ENCODE data around the gene ARHGAP24.

The ARHGAP24 gene

DNA sequence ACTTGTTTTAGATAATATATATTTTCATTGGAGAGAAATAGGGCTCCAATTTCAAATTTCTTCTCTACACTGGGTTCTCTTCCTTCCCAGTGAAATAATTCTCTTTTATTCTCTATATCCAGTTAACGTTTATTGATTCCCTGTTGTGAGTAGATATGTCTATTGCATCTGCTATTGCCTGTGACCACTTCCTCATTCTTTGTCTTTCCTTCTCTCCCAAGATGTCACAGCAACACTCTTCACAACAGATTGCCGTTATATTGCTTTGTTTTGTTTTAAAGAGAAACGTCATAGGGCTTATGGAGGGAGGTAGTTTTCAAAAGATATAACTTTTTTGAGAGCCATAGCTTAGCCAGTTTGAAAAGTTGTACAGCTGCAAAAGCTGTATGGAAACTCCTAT, 343.8 kb downstream of the ARHGAP24 start:
- TF ChIP-seq, protein P1, sequence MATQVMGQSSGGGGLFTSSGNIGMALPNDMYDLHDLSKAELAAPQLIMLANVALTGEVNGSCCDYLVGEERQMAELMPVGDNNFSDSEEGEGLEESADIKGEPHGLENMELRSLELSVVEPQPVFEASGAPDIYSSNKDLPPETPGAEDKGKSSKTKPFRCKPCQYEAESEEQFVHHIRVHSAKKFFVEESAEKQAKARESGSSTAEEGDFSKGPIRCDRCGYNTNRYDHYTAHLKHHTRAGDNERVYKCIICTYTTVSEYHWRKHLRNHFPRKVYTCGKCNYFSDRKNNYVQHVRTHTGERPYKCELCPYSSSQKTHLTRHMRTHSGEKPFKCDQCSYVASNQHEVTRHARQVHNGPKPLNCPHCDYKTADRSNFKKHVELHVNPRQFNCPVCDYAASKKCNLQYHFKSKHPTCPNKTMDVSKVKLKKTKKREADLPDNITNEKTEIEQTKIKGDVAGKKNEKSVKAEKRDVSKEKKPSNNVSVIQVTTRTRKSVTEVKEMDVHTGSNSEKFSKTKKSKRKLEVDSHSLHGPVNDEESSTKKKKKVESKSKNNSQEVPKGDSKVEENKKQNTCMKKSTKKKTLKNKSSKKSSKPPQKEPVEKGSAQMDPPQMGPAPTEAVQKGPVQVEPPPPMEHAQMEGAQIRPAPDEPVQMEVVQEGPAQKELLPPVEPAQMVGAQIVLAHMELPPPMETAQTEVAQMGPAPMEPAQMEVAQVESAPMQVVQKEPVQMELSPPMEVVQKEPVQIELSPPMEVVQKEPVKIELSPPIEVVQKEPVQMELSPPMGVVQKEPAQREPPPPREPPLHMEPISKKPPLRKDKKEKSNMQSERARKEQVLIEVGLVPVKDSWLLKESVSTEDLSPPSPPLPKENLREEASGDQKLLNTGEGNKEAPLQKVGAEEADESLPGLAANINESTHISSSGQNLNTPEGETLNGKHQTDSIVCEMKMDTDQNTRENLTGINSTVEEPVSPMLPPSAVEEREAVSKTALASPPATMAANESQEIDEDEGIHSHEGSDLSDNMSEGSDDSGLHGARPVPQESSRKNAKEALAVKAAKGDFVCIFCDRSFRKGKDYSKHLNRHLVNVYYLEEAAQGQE (IDR thresholded peaks at IDR 0.05; ENCODE audit: insufficient read depth in 1 of 2, low read depth in 2 of 2, low read length in 2 of 2), result no peak
- TF ChIP-seq POLR2AphosphoS5 (IDR thresholded peaks at IDR 0.05; ENCODE audit: low read depth, low read length) (no peak), SIN3A (IDR thresholded peaks at IDR 0.05; ENCODE audit: borderline replicate concordance, insufficient read depth, low read length) (no peak), TAF1 (IDR thresholded peaks at IDR 0.05; ENCODE audit: borderline replicate concordance, insufficient read depth, low read length) (no peak), FOXP2 (optimal IDR thresholded peaks at IDR 0.05; ENCODE audit: borderline replicate concordance, extremely low read depth, extremely low read length, insufficient read depth) (no peak)

DNA sequence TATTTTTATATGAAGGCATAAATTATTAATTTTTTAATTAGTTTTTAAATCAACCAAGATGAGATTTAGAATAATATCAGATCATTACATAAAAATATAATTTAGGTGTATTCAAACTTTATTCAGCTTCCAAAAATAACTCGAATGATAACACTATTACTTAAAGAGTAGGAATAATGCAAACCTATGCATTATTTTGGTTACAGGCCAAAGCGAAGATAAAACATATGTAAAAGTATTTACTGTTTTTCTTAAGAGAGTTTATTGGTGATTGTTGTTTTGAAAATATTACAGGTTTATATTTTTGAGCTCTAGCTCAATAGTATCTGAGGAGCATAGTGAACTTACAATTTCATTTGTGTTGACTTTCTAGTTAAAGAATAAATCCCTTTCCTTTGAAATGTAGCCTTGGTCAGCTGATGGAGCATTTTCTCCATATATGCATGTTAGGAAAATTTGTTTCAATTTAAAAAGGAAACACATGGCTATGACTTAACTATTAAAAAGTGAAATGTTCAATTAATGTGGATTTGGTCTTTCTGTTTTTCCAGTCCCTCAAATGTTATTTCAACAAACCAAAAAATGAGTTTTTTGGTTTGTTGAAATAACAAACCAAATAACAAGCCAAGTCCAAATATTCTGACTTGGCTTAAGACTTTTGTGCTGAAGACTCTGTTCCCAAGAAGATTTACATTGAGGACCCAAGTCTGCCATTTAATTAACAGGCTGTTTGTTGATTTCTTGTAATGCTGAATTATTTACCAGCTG, 346.9 kb downstream of the ARHGAP24 start:
- TF ChIP-seq TAF1 (IDR thresholded peaks at IDR 0.05; ENCODE audit: borderline replicate concordance, insufficient read depth, low read length), result no peak
- TF ChIP-seq FOXP2 (optimal IDR thresholded peaks at IDR 0.05; ENCODE audit: borderline replicate concordance, extremely low read depth, extremely low read length, insufficient read depth), result no peak
- TF ChIP-seq, protein P1 (IDR thresholded peaks at IDR 0.05; ENCODE audit: insufficient read depth in 1 of 2, low read depth in 2 of 2, low read length in 2 of 2), result no peak
- TF ChIP-seq SIN3A (IDR thresholded peaks at IDR 0.05; ENCODE audit: borderline replicate concordance, insufficient read depth, low read length), result no peak
- TF ChIP-seq POLR2AphosphoS5 (IDR thresholded peaks at IDR 0.05; ENCODE audit: low read depth, low read length), result no peak

DNA sequence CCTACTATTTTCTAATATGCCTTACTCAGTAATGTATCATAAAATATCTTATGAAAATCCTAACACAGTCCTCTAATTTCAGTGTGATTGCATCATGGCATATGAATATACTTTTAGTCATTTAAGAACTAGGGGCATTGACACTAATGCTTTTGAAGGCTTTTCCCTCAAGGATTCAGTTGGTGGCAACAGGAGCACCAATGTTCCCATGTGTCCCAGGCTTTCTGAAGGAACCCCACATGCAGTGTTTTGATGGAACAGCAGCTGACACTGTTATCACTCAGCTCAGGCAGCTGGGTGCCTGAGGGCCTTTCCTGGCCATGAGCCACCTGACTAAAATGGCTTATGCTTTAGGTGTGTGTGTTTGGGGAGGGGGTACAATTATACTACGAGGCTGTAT, 348.3 kb downstream of the ARHGAP24 start:
- TF ChIP-seq POLR2AphosphoS5 (IDR thresholded peaks at IDR 0.05; ENCODE audit: low read depth, low read length) (no peak), SIN3A (IDR thresholded peaks at IDR 0.05; ENCODE audit: borderline replicate concordance, insufficient read depth, low read length) (no peak), FOXP2 (optimal IDR thresholded peaks at IDR 0.05; ENCODE audit: borderline replicate concordance, extremely low read depth, extremely low read length, insufficient read depth) (no peak), TAF1 (IDR thresholded peaks at IDR 0.05; ENCODE audit: borderline replicate concordance, insufficient read depth, low read length) (no peak)
- TF ChIP-seq, protein P1 (IDR thresholded peaks at IDR 0.05; ENCODE audit: insufficient read depth in 1 of 2, low read depth in 2 of 2, low read length in 2 of 2), result no peak

DNA sequence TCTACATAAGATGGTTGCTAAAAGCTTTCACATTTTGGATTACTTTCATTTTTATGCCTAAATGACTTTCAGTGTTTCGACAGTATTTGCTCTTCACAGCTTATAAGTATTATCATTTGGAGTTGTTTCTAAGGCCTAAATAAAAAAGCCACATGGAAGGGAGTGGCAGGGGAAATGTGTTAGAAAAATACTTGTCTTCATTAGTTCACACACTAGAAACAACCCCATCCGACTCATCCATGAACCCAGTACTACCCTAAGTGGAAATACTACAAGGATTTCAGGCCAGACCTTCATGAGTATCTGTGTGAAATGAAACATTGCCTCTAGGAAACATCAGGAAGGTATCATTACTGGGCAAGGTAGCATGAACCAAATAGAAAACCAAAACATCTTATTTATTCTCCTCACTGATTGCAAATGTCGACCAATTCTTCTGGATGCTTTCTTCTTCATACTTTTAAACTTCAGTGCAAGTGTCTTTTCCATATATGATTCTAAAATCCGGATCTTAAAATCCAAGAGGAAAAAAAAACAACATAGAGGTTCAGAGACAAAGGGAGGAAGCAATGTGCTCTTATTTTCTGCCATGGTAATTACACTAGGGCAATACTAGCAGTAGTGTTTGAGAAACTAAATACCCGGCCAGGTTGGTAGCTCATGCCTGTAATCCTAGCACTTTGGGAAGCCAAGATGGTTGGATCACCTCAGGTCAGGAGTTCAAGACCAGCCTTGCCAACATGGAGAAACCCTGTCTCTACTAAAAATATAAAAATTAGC, 349.4 kb downstream of the ARHGAP24 start:
- TF ChIP-seq SIN3A (IDR thresholded peaks at IDR 0.05; ENCODE audit: borderline replicate concordance, insufficient read depth, low read length) (no peak), FOXP2 (optimal IDR thresholded peaks at IDR 0.05; ENCODE audit: borderline replicate concordance, extremely low read depth, extremely low read length, insufficient read depth) (no peak), TAF1 (IDR thresholded peaks at IDR 0.05; ENCODE audit: borderline replicate concordance, insufficient read depth, low read length) (no peak), POLR2AphosphoS5 (IDR thresholded peaks at IDR 0.05; ENCODE audit: low read depth, low read length) (no peak)
- TF ChIP-seq, protein P1 (IDR thresholded peaks at IDR 0.05; ENCODE audit: insufficient read depth in 1 of 2, low read depth in 2 of 2, low read length in 2 of 2), result no peak
